MM.1S (cell line): ENCODE results near the gene GNG12.

Experiments
- CTCF ChIP-seq: fragments of 300-600 bp; sonication (generic); IDR thresholded peaks from 2 replicates; pipeline ENCODE4 v1.5.1; 2016; ENCODE audit warnings: antibody characterized with exemption, low read length, mixed read lengths
- EZH2 ChIP-seq: fragments of 300-600 bp; sonication (generic); optimal IDR thresholded peaks from 2 replicates; pipeline ENCODE3; 2017; ENCODE audit warnings: low read depth, mild to moderate bottlenecking, antibody characterized with exemption, low read length, mixed read lengths
- EZH2phosphoT487 ChIP-seq: fragments of 300-600 bp; sonication (generic); IDR thresholded peaks from 2 replicates; pipeline ENCODE4 v1.6.1; 2018; ENCODE audit warnings: antibody characterized with exemption, low read length

GRCh38 chr1:67700692-67701410 lies 132.4 kb downstream of the GNG12 start:
- no peak for TF ChIP-seq CTCF
- no peak for TF ChIP-seq EZH2
- TF ChIP-seq EZH2phosphoT487: no peak
